ENCODE data around the gene COLQ.

The COLQ gene

DNA sequence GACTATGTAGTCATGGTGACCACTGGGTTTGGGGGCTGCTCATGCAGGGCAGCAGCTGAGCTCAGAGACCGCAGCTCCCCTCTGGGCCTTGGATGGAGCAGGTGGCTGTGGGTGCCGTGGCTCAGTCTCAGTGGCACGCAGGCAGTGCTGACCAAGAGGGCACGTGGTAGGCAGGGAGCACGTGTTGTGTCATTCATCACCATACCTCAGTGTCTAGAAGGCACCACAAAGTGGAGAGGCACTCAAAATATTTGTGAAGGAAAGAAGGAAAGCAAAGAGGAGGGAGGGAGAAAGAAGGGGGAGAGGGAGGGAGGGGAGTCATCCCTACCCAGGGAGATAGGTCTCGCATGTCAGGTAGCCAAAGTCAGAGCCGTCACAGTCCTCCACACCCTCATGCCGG lies 68.0 kb downstream of the COLQ start:
- no peak for DNase-seq

DNA sequence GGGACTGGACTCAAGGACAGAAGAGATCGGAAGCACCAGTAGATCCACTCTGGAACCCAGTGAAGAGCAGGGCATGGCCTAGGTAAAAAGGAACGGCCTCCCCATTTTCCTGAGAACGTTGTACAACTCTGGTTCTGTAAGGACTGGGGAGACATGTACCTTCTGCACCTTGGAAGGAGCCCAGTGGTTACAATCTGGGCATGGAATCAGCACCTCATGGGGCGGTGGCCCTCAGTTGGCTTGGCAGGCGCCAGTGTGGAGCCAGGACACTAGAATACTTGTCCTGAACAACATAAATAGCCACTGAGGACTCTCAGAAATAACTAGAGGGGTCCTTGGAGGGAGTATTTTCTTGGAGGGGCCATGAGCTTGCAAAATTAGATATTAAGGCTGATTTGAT lies 68.5 kb downstream of the COLQ start:
- DNase-seq = no peak

DNA sequence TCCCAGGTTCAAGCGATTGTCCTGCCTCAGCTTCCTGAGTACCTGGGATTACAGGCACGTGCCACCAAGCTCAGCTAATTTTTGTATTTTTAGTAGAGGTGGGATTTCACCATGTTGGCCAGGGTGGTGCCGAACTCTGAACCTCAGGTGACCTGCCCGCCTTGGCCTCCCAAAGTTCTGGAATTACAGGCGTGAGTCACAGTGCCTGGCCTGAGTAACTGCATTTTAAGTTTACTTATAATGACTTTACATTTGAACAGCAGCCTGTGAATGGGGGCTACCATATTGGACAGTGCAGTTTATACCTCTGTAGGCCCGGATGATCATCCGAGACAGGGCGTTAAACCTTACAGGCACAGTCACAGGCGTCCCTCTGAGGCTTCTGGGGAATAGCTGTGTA lies 69.3 kb downstream of the COLQ start:
- DNase-seq = no peak

DNA sequence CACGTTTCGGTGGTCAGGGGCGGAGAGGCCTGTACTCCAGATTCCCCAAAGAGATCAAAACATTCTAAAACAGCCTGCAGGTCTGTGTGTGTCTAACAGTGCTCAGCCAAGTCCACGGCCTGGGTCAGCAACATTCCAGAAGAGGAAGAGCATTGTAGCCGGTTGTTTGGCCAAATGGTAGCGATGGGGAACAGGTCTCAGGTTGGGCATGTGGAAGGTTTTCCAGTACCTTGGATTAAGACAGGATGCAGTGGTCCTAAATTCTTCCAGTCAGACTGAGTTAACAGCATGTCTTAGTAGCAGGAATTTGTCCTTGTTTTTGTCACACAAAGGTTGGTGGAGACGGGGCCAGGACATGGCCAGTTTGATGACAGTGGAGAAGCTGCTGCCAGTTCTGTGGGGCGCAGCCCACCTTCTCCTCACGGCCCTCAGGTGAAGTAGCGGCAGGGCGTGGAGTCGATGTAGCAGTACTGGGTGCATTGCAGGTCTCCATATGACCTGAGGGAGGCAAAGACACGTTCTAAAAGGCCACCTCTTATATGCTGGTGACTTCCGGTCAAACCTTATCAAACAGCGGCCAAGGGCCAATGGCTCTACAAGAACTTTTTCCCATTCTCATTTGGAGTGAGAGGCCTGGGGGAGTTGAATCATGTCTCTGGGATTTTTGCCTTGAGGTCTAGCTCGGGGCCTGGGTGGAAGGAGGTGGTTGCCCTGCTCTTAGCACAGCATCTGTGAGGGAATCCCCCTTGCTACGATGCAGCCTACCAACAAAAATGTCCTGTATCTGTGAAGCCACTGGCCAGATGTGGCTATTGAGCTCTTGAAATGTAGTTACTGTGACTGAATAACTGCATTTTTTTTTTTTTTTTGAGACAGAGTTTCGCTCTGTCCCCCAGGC lies 70.0 kb downstream of the COLQ start:
- no peak for DNase-seq

DNA sequence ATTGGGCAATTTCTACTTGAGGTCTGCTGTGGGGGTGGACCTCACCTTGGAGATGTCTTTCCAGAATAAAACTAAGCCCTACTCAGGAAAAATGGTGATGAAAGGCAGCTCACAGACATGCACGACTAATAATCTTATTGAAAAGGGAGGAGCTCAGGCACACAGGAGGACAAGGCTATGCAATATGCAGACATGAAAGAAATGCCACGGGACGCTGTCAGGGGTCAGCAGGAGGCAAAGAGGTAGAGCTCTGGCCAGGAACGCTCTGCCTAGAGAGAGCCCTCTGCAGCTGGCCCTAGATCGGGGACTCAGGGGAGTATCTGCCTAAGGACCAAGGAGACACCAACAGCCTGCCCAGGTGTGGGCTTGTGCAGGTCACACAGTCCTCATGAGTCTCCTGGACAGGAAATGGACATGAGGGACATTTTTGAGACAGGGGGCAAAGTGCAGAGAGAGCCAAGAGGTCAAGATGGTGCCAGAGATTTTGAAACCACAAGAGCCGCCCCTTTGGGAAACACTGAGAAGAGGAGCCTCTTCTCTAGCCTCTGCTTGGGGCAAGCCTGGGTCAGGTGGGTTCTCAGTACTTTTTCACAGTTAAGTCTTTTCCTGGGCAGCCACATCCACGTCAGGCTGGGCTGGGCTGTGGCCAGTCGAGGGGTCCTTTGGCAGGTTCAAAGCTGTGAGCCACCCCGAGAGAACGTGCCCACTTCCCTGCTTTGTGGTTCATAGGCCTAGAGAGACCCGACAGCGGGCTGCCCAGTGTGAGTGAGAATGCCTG lies 70.9 kb downstream of the COLQ start:
- DNase-seq = no peak

DNA sequence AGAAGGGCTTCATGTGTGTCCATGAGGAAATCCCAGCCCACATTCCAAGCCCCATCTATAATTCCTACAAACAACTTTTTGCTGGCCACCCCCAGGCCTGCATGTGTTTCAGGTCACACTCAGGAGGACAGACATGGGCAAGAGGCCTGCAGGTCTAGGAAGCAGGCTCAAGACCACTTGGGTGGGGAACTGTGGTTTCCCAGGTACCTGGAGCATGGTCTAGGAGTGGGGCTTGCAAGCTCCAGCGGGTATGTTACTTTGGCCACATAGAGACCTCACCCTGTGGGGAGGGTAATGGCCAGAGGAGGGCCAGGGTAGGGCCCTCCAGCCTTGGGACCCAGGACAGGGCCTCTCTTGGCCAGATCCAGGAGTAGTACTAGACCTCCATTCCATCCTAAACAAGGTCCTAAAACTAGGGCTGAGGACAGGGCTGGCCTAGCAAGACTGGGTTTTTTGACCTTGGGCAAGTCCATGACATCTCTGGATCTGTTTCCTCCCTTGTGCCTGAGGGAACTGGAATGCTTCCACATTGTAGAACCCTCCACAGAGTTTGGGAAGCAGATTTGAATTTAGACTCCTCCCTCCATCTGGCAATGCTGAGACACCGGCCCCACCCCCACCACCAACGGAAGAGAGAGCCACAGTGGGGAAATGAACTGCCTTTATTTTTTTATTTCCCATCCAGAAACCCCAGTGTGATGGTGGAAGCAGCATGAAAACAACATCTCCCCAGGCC lies 71.8 kb downstream of the COLQ start:
- no peak for DNase-seq

DNA sequence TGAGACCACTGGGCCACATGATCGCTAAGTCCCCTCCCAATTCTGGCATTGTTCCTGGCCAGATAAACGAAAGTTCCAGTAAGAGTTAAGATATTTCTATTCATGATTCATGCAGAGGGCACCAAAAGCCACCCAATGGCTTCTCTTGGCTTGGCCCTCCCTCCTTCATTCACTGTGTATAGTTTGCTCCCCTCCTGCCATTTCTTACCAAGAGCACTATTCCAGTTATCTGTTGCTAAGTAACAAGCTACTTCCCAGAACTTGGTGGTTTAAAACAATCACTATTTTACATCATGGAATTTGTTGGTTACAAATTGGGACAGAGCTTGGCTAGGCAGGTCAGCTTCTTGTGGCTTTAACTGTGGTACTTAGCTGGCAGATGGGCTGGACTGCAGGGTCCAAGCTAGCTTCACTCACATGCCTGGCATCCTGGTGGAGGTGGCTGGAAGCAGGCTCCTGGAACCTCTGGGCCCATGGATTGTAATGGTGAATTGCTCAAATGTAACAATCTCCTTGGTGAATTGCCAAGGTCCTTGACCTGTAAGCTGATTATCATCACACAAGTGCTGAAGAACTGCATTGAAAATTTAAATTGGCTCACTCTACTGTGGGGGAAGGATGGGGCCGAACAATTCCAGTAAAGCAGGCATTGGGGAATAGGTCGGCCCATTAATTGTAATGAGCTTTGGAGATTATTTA lies 77.5 kb downstream of the COLQ start:
- DNase-seq = no peak

DNA sequence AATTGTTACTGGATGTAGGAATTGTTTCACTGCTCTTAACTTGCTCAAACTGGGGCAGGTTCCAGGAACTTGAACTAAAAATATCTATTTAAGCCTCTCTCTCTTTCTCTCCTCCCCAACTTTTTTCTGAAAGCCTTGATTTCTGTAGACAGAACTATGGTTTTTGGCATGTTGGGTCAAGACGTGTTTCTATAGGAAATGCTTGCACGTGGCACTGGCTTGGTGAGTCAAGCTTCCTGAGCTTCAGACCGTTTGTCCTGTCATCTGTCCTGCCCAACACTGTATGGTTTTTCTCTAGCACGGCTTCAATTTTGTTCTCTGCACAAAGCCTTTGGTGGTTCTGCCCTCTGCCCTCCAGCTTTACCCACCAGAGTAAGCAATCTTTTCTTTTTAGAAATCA lies 80.6 kb downstream of the COLQ start:
- no peak for DNase-seq

DNA sequence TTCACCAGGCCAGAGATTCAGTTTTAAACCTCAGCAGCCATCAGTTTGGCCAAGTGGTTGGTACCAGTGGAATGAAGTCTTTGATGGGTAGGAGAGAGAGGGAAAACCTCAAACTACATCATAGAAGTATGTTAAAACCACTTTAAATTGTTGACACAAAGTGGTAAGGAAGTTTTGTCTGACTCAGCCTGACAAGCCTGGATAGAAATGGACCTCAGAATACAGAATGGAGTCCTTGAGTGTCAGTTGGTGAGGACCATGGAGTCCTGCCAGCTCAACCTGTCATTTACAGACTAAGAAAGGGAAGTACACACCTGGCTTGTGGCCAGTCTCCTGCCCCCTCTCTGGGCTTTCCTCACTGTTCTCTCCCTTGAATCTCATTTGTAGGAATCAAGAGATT lies 82.0 kb downstream of the COLQ start:
- DNase-seq = no peak

DNA sequence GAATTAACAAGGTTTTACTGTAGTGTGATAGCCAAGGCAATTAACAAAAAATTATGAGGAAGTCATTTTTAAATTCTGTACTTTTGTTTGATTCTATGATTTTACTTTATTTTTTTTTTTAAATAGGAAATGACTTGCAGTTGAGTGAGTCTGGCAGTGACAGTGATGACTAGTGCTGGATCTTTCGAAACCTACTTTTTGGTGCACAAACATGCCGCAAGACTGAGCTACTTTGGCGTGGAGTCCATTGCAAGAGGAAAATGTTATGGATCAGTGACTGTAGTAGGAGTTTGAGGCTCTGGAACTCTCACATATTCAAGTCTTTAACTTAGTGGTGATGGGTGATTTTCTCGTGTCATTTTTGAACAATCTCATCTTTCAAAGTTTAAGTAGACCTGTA lies 82.5 kb downstream of the COLQ start:
- no peak for DNase-seq

DNA sequence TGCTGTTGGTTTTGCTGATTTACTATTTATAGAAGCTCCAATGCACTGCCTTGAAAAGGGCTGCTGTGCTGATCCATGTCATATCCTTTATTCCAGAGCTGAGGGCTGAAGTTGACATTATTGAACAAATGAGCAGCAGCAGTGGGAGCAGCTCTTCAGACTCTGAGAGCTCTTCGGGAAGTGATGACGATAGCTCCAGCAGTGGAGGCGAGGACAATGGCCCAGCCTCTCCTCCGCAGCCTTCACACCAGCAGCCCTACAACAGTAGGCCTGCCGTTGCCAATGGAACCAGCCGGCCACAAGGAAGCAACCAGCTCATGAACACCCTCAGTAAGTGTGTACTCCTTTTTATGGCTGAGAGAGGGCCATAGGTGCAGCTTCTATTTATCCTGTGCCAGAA lies 85.3 kb downstream of the COLQ start:
- DNase-seq = no peak

DNA sequence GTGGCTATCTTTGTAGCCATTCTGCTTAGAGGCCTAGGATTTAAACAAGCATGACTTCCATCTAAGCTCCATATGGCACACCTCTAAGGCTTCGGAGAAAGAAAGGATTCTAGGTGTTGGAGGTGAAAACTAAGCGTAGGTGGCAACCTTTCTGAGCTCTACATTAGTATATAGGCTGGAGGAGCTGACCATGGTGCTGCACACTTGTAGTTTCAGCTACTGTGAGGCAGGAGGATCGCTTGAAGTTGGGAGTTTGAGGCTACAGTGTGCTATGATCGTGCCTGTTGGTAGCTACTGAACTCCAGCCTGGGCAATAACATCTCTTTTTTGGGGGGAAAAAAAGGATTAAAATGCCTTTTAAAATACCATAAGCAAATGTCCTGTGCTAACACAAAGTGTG lies 86.8 kb downstream of the COLQ start:
- no peak for DNase-seq

DNA sequence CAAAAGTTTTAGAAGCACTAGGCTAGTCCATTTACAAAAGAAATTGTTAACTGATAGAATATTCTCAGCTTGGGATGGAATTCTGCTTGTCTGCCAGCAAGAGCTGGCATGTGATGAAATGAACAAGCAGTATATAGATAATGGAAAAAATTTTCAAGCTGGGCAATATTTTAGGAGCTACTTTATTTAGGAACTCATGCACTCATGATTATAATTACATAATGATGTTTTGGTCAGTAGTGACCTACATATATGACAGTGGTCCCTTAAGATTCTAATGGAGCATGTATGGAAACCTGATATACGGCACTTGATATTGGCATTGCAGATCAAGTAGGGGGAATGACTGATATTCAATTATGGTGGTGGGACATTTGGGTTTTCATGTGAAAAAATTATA lies 88.0 kb downstream of the COLQ start:
- DNase-seq = no peak

DNA sequence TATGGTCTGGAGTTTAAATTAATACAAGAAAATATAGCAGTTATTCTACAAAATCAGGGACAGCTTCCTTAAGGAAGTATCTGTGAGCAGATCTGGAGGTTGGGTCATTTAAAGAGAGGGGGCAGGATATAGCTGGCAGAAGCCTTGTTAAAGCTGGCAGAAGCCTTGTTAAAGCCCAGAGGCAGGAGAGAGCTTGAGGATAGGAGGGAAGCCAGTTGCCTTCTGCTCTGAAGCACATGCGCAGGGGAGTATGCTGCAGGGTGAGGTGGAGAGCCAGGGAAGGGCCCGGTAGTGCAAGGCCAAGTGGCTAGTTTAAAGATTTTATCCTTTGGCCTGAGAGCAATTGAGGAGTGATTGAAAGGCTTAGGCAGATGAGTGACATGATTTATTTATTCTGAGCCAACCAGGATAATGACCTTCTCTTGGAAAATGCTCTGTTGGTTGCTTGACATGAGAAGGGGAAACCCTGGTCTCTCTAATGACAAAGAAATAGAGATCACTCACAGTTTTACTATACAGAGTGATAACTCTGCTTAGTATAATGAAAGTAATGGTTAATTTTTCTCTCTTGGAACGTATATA lies 90.2 kb downstream of the COLQ start:
- DNase-seq = no peak

DNA sequence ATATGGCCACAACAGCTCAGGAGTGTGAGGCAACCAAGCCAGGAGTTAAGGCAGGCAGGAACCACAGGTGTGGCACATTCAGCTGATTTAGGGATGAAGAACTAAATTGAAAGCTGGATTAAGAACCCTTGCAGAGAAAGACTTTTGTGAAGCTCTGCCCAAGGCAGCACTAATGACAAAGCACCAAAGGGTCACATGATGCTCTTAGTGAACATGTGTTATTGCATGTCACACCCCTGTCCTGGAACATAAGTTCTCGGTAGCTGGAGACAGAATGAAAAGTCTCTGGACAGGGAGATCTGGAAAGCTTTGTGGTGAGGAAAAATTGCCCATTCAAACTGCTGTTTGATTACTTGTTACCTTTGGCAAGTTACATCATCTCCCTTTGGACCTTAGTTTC lies 90.9 kb downstream of the COLQ start:
- no peak for DNase-seq

DNA sequence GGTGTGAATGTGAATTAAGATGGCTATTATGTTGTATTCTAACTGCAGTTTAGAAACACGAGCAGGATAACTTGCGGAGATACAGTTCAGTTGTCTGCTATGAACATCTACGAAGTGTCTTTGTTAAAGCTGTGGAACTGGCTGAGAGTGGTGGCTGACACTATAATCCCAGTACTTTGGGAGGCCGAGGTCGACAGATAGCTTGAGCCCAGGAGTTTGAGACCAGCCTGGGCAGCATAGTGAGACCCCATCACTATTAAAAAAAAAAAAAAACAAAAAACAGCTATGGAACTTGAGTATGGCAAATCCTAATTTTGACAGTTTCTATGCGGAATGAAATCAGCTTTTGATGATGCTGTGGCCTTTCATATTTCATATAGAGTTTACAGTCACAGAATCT lies 92.4 kb downstream of the COLQ start:
- no peak for DNase-seq

DNA sequence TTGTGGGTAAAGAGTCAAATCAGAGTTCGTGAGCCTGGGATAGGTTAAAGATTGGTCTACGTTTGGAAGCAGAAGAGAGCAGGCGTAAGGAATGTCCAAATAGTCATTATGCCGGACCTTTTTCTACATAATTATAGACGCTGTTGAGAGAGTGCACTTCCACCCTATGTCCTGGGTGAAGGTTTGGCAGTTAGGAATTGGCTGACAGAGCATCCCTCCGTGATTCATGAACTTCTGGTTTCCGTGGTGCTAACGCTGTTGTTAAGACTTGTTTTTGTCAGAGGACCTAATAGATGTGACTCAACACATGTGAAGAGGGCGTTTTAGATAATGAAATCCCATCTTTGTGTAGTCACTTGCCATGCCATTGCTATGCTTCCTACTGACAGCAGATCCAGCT lies 93.0 kb downstream of the COLQ start:
- no peak for DNase-seq

DNA sequence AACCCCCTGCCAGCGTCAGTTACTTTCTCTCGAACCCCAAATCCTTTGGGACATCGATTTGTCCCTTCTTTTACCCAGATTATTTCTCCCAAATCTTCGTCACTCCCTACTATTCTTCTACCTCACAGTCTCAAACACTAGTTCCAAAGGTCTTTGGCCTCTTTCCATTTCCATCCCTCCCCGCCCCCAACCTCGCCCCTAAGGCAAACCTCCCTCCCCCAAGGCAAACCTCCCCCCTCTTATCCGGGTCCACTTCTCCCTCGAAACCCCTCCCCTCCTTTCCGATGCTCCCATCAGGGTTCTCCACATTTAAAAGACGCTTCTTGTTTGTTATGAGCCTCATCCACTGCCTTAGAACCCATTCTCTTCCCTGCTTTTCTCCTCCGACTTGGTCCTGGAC lies 93.5 kb downstream of the COLQ start:
- no peak for DNase-seq

DNA sequence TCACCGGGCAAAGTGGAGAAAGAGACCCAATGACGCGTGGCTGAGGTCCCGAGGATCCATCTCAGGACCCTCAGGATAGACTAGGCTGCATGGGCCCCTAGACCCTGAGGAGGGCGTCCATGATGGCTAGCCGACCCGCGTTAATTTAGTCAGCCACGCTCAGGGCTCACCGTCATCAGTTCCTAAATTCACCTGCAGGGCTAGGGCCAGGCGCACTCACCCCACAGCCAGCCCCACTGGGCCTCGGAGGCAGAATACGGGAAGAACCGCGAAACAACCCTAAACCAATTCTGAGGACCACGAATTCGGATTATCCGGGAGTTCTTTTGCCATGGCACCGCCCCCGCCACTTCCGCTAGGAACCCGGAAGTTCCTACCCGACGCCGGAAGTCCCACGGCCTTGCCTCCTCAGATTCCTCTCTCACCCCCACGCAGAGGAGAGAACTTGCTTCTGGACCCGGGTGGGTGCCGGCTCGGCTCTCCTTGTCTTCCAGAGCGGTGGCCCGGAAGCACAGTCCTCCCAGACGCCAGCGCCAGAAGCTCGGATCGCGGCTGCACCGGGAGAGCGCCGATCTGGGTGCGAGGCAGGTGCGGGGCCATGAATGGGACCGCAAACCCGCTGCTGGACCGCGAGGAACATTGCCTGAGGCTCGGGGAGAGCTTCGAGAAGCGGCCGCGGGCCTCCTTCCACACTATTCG lies 94.2 kb downstream of the COLQ start, which contains the start of the genes EAF1 and METTL6:
Gene EAF1 (plus strand): TSS at position 417 of the 699 bp plus-strand sequence. CDS start 182 bp downstream, at position 599.
Gene METTL6 (minus strand): TSS at position 363 of the 699 bp plus-strand sequence. CDS start 1,033 bp downstream, outside the sequence.
- peak; percentile 2 for DNase-seq

DNA sequence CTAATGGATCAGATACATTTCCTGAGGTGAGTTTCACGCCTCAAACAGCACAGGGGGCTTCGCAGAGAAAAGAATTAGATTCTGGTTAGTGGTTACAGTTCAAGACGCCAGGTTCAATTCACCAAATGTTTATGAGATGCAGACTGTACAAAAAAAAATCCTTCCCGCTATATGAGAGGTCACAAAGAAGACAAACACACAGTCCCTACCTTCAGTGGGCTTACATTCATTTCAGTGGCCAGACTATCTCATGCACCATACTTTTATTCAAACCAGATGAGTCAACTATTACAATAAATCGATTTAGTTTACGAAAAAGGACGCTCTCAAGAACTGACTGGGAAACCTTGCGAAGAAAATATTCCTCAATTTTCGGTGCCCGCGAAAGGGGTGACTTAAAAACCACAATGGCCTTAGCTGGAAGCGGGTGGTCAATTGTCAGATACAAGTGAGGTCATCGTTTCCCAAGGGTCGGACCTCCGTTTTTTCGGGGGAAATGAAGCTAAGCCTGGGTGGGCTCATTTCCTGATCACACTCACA lies 94.9 kb downstream of the COLQ start:
- DNase-seq = no peak

DNA sequence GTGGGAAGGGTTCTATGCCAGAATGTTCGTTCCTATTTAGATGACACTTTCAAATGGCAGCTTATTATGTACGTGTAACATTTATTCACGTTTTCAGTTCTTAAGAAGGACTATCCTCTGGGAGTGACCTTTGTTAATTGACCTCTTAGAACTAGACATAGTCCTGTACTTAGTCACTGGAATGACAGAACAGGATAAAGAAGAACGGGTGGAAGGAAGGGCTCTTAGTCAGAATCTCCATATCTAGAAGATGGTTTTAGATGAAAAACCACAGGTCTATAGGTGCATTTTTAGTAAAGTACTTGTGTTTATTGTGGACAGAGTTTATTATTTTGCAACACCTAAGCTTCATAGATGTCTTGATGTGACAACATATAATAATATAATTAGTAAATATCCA lies 100.6 kb downstream of the COLQ start:
- DNase-seq = no peak
